NCI-H460 (cell line): ENCODE results near the gene LALBA. TPM values are rescaled to one million over a fixed set of nuclear protein-coding genes. Genes with fewer than 3 reads are reported as not detected.
"Not testable (repeated sequence)": the region's sequence is repeated elsewhere in the genome, so short reads cannot be mapped to it uniquely, and the experiment has no call there.

ENCODE experiments used
- DNase-seq: peaks from one replicate; pipeline ENCODE4 v3.0.0-alpha.2; 2016; ENCODE audit warnings: low read depth; ENCODE audit errors: extremely low read depth
- total RNA-seq: library from RNA; depleted of rRNA; stranded (reverse); fragments of >200 nt; shearing (Covaris generic); gene quantifications from 2 replicates; pipeline ENCODE4 v1.2.3, GENCODE V29; 2014; rRNA removed

The LALBA gene
- total RNA-seq, 1 experiment from 2014 or later = not detected

- DNase-seq = no peak
Measured at GRCh38 chr12:48536602-48537001, 33.2 kb downstream of the LALBA start.

GRCh38 chr12:48532601-48533000 is 37.2 kb downstream of the LALBA start:
- DNase-seq = no peak

- DNase-seq = no peak
Measured at GRCh38 chr12:48527891-48528670, 41.8 kb downstream of the LALBA start.

- no peak for DNase-seq
Measured at GRCh38 chr12:48525332-48525731, 44.5 kb downstream of the LALBA start, which contains the start of gene OR8S1. OR8S1 (plus strand) TSS chr12:48525632; CDS start chr12:48525632, 0 bp downstream.

DNA sequence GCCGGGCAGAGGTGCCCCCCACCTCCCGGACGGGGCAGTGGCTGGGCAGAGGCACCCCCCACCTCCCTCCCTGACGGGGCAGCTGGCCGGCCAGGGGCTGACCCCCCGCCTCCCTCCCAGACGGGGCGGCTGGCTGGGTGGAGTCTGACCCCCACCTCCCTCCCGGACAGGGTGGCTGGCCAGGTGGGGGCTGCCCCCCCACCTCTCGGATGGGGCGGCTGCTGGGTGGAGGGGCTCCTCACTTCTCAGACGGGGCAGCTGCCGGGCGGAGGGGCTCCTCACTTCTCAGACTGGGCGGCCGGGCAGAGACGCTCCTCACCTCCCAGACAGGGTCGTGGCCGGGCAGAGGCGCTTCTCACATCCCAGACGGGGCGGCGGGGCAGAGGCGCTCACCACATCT is 49.5 kb downstream of the LALBA start:
- not testable (repeated sequence) for DNase-seq

Other genes starting within 250 kb of the LALBA start
- gene ZNF641, start 219.1 kb downstream of the LALBA start, total RNA-seq = 5.1 and 7.4 TPM in 2 replicates
- not detected in 2 replicates for gene ANP32D, start 97.5 kb downstream of the LALBA start, total RNA-seq
- not detected in 2 replicates for gene C12orf54, start 87.5 kb downstream of the LALBA start, total RNA-seq
- not detected in 2 replicates for gene OR8S1, start 44.4 kb downstream of the LALBA start, total RNA-seq
- 63.9 and 66.4 TPM in 2 replicates for gene KANSL2, start 112.2 kb upstream of the LALBA start, total RNA-seq
- 36.8 and 43.6 TPM in 2 replicates for gene CCNT1, start 146.7 kb upstream of the LALBA start, total RNA-seq
- 8.0 and 8.8 TPM in 2 replicates for gene ADCY6, start 219.0 kb upstream of the LALBA start, total RNA-seq
- 6.3 and 6.6 TPM in 2 replicates for gene CACNB3, start 248.4 kb upstream of the LALBA start, total RNA-seq